GM21528 (cell line): ENCODE measurements around the gene RIF1.

Source experiments
- ATAC-seq: cut with Tn5 transposase; IDR thresholded peaks from one replicate; pipeline ENCODE4 v1.9.1; 2021; ENCODE audit warnings: mild to moderate bottlenecking, moderate library complexity; ENCODE audit not compliant: unreplicated experiment, low FRiP score

The RIF1 gene

DNA sequence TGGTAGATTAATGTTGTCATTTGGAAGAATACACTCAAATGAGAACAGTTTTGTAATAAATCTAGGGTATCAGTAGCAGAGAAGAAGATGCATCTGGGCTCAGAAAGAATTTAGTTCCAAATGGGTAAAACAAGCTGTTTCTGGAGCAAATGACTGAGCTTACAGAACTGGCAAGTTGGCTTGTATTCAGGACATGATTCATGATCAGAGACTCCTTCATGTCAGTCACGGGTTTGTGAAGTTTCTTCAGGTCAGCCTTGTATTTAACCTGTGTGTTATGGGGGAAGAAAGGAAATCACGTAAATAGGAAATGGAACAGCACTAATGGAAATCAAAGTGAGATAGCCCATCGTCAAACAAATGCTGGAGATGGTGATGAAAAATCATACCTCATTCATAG, 109.1 kb downstream of the RIF1 start:
- ATAC-seq: no peak

DNA sequence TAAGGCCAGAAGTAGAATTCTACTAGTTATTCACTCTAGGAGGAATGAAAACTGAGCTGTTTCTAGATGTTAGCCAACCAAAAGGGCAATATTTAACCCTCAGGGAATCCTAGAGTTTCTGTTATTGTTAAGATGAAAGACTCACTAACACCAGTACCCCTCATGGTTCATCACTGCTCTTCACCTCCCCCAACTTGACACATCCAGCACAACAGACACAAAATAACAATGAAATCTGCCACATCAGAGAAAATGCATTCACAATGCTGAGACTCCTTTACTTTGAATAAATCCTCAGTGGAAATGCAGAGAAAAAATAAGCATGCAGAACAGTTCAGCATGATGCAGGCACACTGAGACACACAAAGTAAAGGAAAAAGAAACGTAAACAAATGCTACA, 111.3 kb downstream of the RIF1 start:
- no peak for ATAC-seq

DNA sequence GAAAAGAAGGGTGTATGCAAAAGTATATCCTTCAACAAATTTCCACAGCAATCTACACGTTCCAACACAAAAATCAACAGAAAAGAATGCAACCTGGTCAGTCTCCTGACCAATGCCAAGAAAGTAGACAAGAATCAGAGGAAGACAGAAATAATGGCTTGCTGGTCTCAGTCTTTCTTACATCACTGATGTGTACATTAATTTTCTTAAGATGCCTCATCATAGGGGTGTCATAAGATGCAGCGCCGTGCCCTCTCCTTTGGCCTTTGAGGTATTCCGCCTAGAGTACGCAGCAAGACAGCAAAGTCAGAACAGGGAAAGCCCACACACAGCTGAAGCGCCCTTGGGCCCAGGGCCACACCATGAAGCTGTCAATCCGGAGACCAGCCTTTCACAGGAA, 112.9 kb downstream of the RIF1 start:
- ATAC-seq: no peak

DNA sequence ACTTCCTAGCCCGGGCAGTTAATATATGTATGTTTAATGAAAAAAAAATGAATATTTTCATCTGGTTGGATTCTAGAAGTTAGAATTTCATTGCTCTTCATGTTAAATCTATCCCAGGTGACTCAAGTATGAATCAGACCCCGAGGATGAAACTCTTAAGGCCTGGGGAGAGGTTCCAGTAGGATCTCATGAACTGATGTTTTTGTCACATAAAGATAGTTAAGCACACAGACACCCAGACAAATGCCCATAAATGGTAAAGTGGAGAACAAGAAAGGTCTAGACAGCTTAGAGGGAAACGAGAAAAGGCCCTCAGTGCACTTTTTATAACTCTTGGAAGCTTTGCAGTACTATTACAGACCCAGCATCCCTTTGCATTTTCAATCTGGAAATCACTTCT, 114.1 kb downstream of the RIF1 start:
- ATAC-seq: no peak

DNA sequence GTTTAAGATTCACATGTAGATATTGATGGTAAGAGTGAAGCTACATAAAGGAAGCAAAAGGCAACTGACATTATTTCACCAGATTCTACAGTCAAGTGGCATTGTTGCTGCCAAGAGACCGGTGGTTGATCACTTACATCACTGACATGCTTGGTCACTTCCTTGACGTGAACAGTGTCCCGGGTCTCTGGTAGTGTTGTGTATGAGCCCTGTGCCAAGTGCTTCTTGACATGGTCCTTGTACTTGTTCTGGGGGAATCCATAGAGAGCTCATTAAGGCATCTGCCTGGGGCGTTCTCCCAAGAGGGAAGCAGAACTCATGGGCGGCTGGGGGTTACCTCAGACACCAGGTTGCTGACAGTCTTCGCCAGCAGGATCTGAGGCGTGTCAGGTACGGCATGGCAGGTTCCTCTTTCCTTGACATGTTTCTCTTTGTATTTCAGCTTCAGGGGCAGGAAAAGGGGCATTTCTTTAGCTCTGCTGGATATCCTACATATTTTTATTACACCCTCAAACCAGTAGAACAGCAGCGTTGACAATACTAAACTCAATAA, 116.2 kb downstream of the RIF1 start:
- no peak for ATAC-seq

DNA sequence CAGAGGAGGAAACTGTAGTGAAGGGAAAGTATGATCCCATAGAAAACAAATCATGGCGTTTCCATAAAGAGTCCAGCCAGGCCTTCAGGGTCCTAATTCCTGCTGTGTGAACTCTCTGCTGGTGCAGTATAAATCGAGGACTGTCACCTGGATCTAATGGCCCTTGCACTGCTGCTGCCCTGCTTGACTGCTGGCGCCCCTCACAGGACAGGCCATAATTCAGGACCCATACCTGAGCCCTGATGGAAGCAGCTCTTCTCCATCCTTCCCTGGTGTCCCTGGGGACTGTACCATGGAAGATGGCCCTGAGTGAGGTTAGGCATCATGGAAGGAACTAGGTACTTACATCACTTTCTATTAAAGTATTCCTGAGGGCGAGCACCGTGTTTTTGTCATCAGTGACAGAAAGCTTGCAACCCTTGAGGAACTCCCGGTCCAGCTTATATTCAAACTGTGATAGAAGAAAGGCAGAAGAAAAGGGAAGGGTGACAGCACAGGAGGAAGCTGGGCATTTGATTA, 116.9 kb downstream of the RIF1 start:
- ATAC-seq: no peak
